Esophagus squamous epithelium (tissue), 5 donors: ENCODE measurements around the gene YPEL3. TPM values are rescaled to one million over a fixed set of nuclear protein-coding genes. Genes with fewer than 3 reads are reported as not detected.

Experiments
- DNase-seq: peaks from one replicate; lab custom pipeline; 2025; lab: John Stamatoyannopoulos, UW
- H3K27ac ChIP-seq, 4 donors: fragments of 200-600 bp; sonication (generic); one replicate each; pipeline ENCODE4 v1.5.1; 2016 to 2019; ENCODE audit warnings: mild to moderate bottlenecking in 1 of 4
- H3K27me3 ChIP-seq, 4 donors: fragments of 200-600 bp; sonication (generic); 1 replicate in 3 of 4; 2 replicates in 1 of 4; pipeline versions ENCODE4 v1.5.1 to v1.6.0; 2017 to 2021; ENCODE audit warnings: antibody characterized with exemption in 1 of 4
- H3K36me3 ChIP-seq, 3 donors: fragments of 200-600 bp; sonication (generic); one replicate each; pipeline ENCODE4 v1.5.1; 2016 to 2019
- H3K4me1 ChIP-seq, 3 donors: fragments of 200-600 bp; sonication (generic); one replicate each; pipeline ENCODE4 v1.5.1; 2017 to 2019
- H3K4me3 ChIP-seq, 4 donors: fragments of 200-600 bp; sonication (generic); 1 replicate in 3 of 4; 2 replicates in 1 of 4; pipeline ENCODE4 v1.5.1; 2016 to 2019; ENCODE audit warnings: mild to moderate bottlenecking in 2 of 4, moderate library complexity in 1 of 4
- H3K9me3 ChIP-seq, 3 donors: fragments of 200-600 bp; sonication (generic); one replicate each; pipeline ENCODE4 v1.5.1; 2016 to 2019
- POLR2A ChIP-seq, 4 donors: fragments of 450-650 bp; IDR thresholded peaks; one replicate each; pipeline ENCODE4 v1.6.1; 2017; ENCODE audit warnings: antibody characterized with exemption in 4 of 4, mild to moderate bottlenecking in 4 of 4, moderate library complexity in 3 of 4
- WGBS, 2 donors: methylation state at CpG; one replicate each; pipeline ENCODE4 v1.1.5; 2018; 5-methylcytosine and 5-hydroxymethylcytosine counted together
- intact Hi-C: fragments of 100-400 bp; cut with DNase I; formaldehyde crosslinking; loops from one replicate; pipeline ENCODE4 v1.15.0; 2022
- total RNA-seq, 4 donors: library from RNA; depleted of rRNA; stranded (reverse); fragments of >200 nt; gene quantifications; one replicate each; pipeline ENCODE4 v1.1.0, GENCODE V29; 2016
- TF ChIP-seq, protein P1 (sequence below), 6 experiments: fragments of 450-650 bp in 4 of 6; fragments of 200-600 bp in 2 of 6; sonication (generic) in 2 of 6; IDR thresholded peaks; one replicate each; pipeline ENCODE4 v1.5.1; 2016 to 2019; ENCODE audit warnings: antibody characterized with exemption in 6 of 6, mild to moderate bottlenecking in 4 of 6, moderate library complexity in 4 of 6
- donor health status: DM: yes; HTN: yes; CAD: no.

The YPEL3 gene
- total RNA-seq, 4 donors from 2014 or later: 26.4 to 131 (median 63.0) TPM

DNA sequence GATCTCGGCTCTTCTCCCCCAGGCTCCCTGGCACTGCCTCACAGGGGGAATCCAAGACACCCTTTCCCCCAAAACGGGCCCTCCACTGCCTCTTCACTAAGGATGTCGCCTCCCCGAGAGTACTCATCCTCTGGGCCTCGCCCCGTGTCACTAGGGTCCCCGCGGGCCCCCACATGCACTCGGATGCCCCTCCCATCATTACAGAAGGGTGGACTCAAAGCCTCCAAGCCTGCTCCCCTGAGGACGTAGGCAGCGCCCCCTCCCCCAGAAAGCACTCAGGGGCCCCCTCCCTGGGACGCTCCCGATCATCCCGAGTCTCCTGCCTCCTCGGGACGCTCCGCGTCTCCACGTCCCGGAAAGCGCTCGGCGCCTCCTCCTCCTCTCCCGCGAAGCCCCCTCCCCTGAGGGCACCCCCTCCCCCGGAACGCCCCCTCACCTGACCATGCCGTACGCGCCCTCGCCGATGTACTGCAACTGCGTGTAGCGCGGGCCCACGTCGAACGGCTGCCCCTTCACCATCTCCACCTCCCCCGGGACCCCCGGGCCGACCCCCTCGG lies 26.7 kb upstream of the YPEL3 start:
- no peaks in the 10 kb centered on the region for H3K27me3 ChIP-seq
- H3K4me1 ChIP-seq: peaks cover 21 to 61% (median 30%) of the 10 kb centered on the region in 3 donors
- peak overlapping the region; percentile 94 to 98 (median 96) for H3K27ac ChIP-seq
- WGBS, 2 donors: 0% methylated on average over 7 to 24 of the region's 42 CpGs
- TF ChIP-seq, protein P1, sequence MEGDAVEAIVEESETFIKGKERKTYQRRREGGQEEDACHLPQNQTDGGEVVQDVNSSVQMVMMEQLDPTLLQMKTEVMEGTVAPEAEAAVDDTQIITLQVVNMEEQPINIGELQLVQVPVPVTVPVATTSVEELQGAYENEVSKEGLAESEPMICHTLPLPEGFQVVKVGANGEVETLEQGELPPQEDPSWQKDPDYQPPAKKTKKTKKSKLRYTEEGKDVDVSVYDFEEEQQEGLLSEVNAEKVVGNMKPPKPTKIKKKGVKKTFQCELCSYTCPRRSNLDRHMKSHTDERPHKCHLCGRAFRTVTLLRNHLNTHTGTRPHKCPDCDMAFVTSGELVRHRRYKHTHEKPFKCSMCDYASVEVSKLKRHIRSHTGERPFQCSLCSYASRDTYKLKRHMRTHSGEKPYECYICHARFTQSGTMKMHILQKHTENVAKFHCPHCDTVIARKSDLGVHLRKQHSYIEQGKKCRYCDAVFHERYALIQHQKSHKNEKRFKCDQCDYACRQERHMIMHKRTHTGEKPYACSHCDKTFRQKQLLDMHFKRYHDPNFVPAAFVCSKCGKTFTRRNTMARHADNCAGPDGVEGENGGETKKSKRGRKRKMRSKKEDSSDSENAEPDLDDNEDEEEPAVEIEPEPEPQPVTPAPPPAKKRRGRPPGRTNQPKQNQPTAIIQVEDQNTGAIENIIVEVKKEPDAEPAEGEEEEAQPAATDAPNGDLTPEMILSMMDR (IDR thresholded peaks at IDR 0.05): no peak
- no peak for TF ChIP-seq POLR2A (IDR thresholded peaks at IDR 0.05)
- no peaks in the 10 kb centered on the region for H3K9me3 ChIP-seq
- intact Hi-C loops: no loop called here
- H3K4me3 ChIP-seq: peak overlapping the region; percentile 87 to 96 (median 90)
- H3K36me3 ChIP-seq: peaks cover 5 to 39% (median 17%) of the 10 kb centered on the region in 3 donors
- DNase-seq: no peak

DNA sequence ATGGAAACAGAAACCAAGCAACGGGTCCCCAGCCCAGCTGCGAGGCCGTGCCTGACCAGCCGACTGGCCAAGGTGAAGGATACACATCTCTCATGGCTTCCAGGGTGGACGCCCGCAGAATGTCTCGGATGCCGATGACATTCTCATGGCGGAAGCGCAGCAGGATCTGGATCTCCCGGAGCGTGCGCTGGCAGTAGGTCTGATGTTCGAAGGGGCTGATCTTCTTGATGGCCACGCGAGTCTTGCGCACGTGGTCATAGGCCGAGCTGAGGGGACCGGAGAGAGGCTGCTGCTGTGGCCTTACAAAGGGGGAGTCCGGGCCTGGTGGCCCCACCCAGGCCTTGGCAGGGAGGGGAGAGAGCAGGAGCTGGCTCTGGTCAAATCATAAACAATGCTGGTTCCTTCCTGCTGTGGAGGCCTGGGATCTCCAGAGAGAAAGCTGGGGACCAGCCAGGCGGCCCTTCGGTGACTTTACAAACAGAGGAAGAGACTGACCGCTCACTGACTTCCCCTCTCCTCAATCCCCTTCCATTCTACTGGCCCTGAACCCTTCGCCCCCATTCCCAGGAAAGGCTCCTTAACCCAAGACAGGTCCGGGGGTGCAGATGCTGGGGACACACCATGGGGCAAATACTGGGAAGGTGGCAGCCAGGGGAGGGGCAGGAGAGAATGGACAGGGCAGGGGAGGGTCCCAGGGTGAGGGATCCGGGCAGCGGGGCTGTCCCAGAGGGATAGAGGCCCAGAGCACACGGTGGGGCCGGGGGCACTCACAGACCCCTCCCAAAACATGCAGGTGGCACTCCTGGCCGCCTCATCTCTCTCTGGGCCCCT lies 25.9 kb upstream of the YPEL3 start:
- Histone ChIP-seq H3K9me3 (no peaks in the 10 kb centered on the region), H3K36me3 (peaks cover 10 to 47% (median 24%) of the 10 kb centered on the region in 3 donors), H3K27me3 (no peaks in the 10 kb centered on the region), H3K4me1 (peaks cover 21 to 67% (median 30%) of the 10 kb centered on the region in 3 donors), H3K27ac (peak overlapping the region; percentile 94 to 98 (median 96)), H3K4me3 (peak overlapping the region; percentile 87 to 96 (median 90))
- DNase-seq: no peak
- TF ChIP-seq POLR2A (IDR thresholded peaks at IDR 0.05): no peak
- TF ChIP-seq, protein P1 (IDR thresholded peaks at IDR 0.05): no peak
- intact Hi-C loops: no loop called here
- WGBS, 2 donors: 38 to 44% methylated on average over 5 to 23 of the region's 31 CpGs

- intact Hi-C loops: no loop called here
- Histone ChIP-seq H3K9me3 (no peaks in the 10 kb centered on the region), H3K4me1 (peaks cover 26 to 81% (median 30%) of the 10 kb centered on the region in 3 donors), H3K27me3 (no peaks in the 10 kb centered on the region), H3K36me3 (peaks cover 10 to 61% (median 34%) of the 10 kb centered on the region in 3 donors), H3K27ac (peak overlapping the region; percentile 46 to 98 (median 96)), H3K4me3 (no peak overlapping the region)
- TF ChIP-seq, protein P1 (IDR thresholded peaks at IDR 0.05): no peak
- DNase-seq: no peak
- WGBS, 2 donors: 80 to 85% methylated on average over 3 of the region's 3 CpGs
These were observed 24.5 kb upstream of the YPEL3 start for GRCh38 chr16:30120340-30121105.

DNA sequence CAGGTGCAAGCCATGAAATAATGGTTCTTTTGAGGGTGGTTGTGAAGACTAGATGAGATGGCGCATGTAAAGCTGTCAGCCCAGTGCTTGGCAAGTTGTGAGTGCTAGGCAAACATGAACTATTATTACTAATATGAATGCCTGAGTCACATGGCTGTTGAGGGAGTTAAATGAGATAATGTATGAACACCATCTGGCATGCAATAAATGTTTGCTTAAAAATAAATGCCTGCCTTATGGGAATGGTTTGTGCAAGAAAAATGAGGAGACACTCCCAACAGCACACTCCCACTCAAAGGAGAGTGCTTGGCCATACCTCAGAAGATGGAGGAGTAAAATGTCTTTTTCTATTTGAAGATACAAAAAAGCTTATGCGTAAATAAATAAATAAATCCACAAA lies 23.4 kb upstream of the YPEL3 start:
- Histone ChIP-seq H3K4me3 (no peak overlapping the region), H3K27me3 (no peaks in the 10 kb centered on the region), H3K9me3 (no peaks in the 10 kb centered on the region), H3K4me1 (peaks cover 31 to 86% (median 39%) of the 10 kb centered on the region in 3 donors), H3K27ac (peak overlapping the region in 3 of 4 donors; percentile 65 to 98 (median 96)), H3K36me3 (peaks cover 10 to 72% (median 36%) of the 10 kb centered on the region in 3 donors)
- WGBS, 2 donors: 71 to 86% methylated on average over 2 of the region's 2 CpGs
- intact Hi-C loops: no loop called here
- DNase-seq: no peak
- TF ChIP-seq POLR2A (IDR thresholded peaks at IDR 0.05): no peak
- TF ChIP-seq, protein P1 (IDR thresholded peaks at IDR 0.05): no peak
